Upper lobe of left lung (tissue), 6 donors: ENCODE data around the gene TMC6. TPM values are rescaled to one million over a fixed set of nuclear protein-coding genes. Genes with fewer than 3 reads are reported as not detected.

Experiments
- ATAC-seq, 2 donors: fragments of 200-7000 bp; cut with Tn5 transposase; one replicate each; pipeline ENCODE4 v1.9.1; 2022; ENCODE audit warnings: mild to moderate bottlenecking in 2 of 2, moderate library complexity in 2 of 2; ENCODE audit not compliant: low FRiP score in 2 of 2
- DNase-seq, 2 donors: peaks; one replicate each; pipeline ENCODE4 v3.0.0-alpha.2; 2019 to 2020
- H3K27ac ChIP-seq, 4 donors: fragments of 200-600 bp; sonication (generic); one replicate each; pipeline ENCODE4 v1.5.1; 2016 to 2019
- H3K27me3 ChIP-seq, 4 donors: fragments of 200-600 bp; sonication (generic); one replicate each; pipeline ENCODE4 v1.5.1; 2017 to 2019
- H3K36me3 ChIP-seq, 4 donors: fragments of 200-600 bp; sonication (generic); one replicate each; pipeline ENCODE4 v1.5.1; 2016 to 2019
- H3K4me1 ChIP-seq, 4 donors: fragments of 200-600 bp; sonication (generic); one replicate each; pipeline ENCODE4 v1.5.1; 2018 to 2019
- H3K4me3 ChIP-seq, 4 donors: fragments of 200-600 bp; sonication (generic); one replicate each; pipeline ENCODE4 v1.5.1; 2017 to 2019; ENCODE audit warnings: mild to moderate bottlenecking in 2 of 4, moderate library complexity in 1 of 4
- H3K9me3 ChIP-seq, 4 donors: fragments of 200-600 bp; sonication (generic); one replicate each; pipeline ENCODE4 v1.5.1; 2018 to 2019
- EP300 ChIP-seq, 4 donors: sonication (generic); formaldehyde crosslinking; IDR thresholded peaks; one replicate each; pipeline ENCODE4 v1.5.1; 2017; ENCODE audit warnings: antibody characterized with exemption in 4 of 4, control low read depth in 2 of 4
- POLR2A ChIP-seq, 4 donors: fragments of 450-650 bp; IDR thresholded peaks; one replicate each; pipeline ENCODE4 v1.5.1; 2016 to 2017; ENCODE audit warnings: antibody characterized with exemption in 4 of 4, mild to moderate bottlenecking in 2 of 4
- POLR2AphosphoS5 ChIP-seq, 2 donors: sonication (generic); formaldehyde crosslinking; IDR thresholded peaks; one replicate each; pipeline ENCODE4 v1.5.1; 2017; ENCODE audit warnings: antibody characterized with exemption in 2 of 2
- WGBS, 2 donors: methylation state at CpG; one replicate each; pipeline ENCODE4 v1.1.5; 2017 to 2018; 5-methylcytosine and 5-hydroxymethylcytosine counted together
- total RNA-seq, 6 donors: library from RNA; depleted of rRNA in 4 of 6; stranded (reverse); fragments of >200 nt in 4 of 6; gene quantifications; one replicate each; pipeline versions ENCODE4 v1.1.0 to v1.2.1, GENCODE V29; 2016 to 2021
- TF ChIP-seq, protein P1 (sequence below), 6 experiments: fragments of 450-650 bp in 4 of 6; fragments of 200-600 bp in 2 of 6; sonication (generic) in 2 of 6; IDR thresholded peaks; one replicate each; pipeline ENCODE4 v1.5.1; 2016 to 2019; ENCODE audit warnings: antibody characterized with exemption in 6 of 6
- donor health status: DM: no; HTN: no; CAD: no; lungs with moderate emphysema.
- donor health status: DM: no; HTN: yes; CAD: no; lungs with severe emphysema.

The TMC6 gene, protein sequence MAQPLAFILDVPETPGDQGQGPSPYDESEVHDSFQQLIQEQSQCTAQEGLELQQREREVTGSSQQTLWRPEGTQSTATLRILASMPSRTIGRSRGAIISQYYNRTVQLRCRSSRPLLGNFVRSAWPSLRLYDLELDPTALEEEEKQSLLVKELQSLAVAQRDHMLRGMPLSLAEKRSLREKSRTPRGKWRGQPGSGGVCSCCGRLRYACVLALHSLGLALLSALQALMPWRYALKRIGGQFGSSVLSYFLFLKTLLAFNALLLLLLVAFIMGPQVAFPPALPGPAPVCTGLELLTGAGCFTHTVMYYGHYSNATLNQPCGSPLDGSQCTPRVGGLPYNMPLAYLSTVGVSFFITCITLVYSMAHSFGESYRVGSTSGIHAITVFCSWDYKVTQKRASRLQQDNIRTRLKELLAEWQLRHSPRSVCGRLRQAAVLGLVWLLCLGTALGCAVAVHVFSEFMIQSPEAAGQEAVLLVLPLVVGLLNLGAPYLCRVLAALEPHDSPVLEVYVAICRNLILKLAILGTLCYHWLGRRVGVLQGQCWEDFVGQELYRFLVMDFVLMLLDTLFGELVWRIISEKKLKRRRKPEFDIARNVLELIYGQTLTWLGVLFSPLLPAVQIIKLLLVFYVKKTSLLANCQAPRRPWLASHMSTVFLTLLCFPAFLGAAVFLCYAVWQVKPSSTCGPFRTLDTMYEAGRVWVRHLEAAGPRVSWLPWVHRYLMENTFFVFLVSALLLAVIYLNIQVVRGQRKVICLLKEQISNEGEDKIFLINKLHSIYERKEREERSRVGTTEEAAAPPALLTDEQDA
- 100 to 1,000 TPM in 5 of 6 donors, 10 to 100 TPM in 1; 51.4 to 216 (median 195) TPM for total RNA-seq

DNA sequence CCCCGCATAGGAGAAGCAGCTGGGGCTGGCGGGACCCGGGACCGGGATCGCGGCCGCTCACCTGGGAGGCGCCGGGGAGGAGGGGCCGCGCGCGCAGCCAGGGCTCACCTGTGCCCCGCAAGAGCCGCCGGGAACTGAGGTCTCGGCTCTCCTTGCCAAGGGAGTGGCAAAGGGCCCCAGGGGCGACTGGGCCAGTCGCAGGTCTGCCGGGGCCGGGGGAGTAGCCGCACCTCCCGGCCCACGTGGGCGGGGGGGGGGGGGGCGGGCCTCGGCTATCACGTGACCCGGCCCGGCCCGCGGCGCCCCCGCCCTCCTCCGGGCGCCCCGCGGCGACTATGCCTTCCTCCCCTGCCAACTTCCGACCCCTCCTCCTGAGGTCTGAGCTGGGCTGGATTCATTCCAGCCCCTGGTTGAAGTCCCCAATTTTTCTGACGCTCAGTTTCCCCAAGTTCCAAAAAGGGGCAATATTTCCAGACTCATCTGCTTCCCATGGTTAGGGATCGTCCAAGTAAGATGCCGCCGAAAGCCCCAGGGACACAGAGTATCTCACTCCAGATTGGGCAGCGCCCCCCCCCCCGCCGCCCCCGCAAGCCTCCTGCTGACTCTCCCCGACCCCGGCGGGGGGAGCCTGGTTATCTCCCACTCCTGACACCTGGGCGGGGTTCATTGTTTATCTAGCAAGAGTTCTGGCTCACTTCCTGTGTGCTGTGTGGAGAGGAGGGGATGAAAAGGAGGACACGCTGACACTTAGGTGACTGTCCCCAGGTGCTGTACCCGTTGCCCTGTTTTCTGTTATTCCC, at the start of gene TMC6:
Gene TMC6 (minus strand): TSS at position 205 of the 800 bp plus-strand sequence. CDS start 1,923 bp downstream, outside the sequence.
- H3K9me3 ChIP-seq, result no peaks in the 10 kb centered on the region
- H3K4me1 ChIP-seq, result peaks cover 67 to 91% (median 85%) of the 10 kb centered on the region in 4 donors
- ATAC-seq (peak; percentile 1 to 61), DNase-seq (peak; percentile 90 to 92)
- H3K27ac ChIP-seq, result peak within 1 kb of the TSS; percentile 88 to 96 (median 90)
- peak within 1 kb of the TSS; percentile 78 to 89 (median 83) for H3K4me3 ChIP-seq
- H3K36me3 ChIP-seq, result peaks cover 11 to 24% (median 21%) of the 10 kb centered on the region in 4 donors
- peak in 3 of 4 donors; percentile 12 to 87 (median 85) for TF ChIP-seq POLR2A (IDR thresholded peaks at IDR 0.05)
- peak; percentile 65 to 72 for TF ChIP-seq POLR2AphosphoS5 (IDR thresholded peaks at IDR 0.05)
- TF ChIP-seq, protein P1, sequence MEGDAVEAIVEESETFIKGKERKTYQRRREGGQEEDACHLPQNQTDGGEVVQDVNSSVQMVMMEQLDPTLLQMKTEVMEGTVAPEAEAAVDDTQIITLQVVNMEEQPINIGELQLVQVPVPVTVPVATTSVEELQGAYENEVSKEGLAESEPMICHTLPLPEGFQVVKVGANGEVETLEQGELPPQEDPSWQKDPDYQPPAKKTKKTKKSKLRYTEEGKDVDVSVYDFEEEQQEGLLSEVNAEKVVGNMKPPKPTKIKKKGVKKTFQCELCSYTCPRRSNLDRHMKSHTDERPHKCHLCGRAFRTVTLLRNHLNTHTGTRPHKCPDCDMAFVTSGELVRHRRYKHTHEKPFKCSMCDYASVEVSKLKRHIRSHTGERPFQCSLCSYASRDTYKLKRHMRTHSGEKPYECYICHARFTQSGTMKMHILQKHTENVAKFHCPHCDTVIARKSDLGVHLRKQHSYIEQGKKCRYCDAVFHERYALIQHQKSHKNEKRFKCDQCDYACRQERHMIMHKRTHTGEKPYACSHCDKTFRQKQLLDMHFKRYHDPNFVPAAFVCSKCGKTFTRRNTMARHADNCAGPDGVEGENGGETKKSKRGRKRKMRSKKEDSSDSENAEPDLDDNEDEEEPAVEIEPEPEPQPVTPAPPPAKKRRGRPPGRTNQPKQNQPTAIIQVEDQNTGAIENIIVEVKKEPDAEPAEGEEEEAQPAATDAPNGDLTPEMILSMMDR (IDR thresholded peaks at IDR 0.05), result peak in 1 of 6 experiments; percentile 8
- TF ChIP-seq EP300 (IDR thresholded peaks at IDR 0.05), result no peak
- no peaks in the 10 kb centered on the region for H3K27me3 ChIP-seq
- WGBS, 2 donors, result 0 to 7% methylated on average over 10 to 35 of the region's 54 CpGs

DNA sequence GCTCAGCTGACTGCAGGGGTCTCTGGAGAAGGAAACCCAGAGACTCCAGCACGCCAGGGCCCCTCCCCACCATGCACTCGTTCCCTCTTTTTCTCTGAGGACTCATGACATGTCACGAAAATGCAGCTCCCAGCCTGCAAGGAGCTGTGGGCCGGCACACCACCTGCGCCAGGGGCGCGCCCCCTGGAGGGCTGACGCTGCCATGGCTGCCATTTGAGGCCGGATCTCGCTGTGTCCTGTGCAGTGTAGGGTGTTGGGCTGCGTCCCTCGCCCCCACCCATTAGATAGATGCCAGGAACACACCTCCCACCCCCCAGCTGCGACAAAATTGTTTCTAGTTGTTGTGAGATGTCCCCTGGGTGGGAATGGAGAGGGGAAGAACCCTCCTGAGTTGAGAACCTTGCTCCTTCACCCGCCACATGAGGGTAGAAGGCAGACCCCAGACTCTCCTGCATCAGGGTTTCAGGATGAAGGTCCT, 48.0 kb upstream of the TMC6 start:
- Histone ChIP-seq H3K36me3 (peaks cover 0 to 18% (median 9%) of the 10 kb centered on the region in 4 donors), H3K4me1 (peaks cover 67 to 81% (median 77%) of the 10 kb centered on the region in 4 donors), H3K27me3 (no peaks in the 10 kb centered on the region), H3K9me3 (no peaks in the 10 kb centered on the region), H3K27ac (peak overlapping the region in 3 of 4 donors; percentile 91 to 95 (median 94)), H3K4me3 (no peak overlapping the region)
- 15 to 40% methylated on average over 3 to 13 of the region's 14 CpGs for WGBS, 2 donors
- DNase-seq (peak; percentile 90 to 96), ATAC-seq (peak; percentile 51 to 66)
- TF ChIP-seq, protein P1 (IDR thresholded peaks at IDR 0.05), result peak; percentile 90 to 95 (median 92)
- no peak for TF ChIP-seq POLR2A (IDR thresholded peaks at IDR 0.05)
- TF ChIP-seq POLR2AphosphoS5 (IDR thresholded peaks at IDR 0.05), result no peak

DNA sequence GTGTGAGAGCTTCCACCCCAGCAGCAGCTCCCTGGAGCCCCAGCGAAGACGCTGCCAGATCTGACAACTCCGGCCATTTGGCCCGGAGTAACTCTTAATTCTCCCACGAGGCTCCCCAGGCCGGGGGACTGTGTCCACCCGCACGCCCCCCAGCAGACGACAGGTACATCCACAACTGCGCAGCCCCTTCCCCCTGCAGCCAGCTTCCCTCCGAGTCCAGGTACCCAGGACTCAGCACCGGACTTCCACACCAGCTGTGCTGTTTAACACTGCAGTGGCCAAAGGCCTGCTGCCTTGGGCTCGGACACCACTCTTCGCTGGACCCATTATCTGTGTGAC, 47.1 kb upstream of the TMC6 start:
- peak overlapping the region; percentile 83 to 95 (median 92) for H3K27ac ChIP-seq
- H3K4me1 ChIP-seq, result peaks cover 74 to 87% (median 83%) of the 10 kb centered on the region in 4 donors
- H3K27me3 ChIP-seq, result no peaks in the 10 kb centered on the region
- H3K36me3 ChIP-seq, result peaks cover 0 to 28% (median 14%) of the 10 kb centered on the region in 4 donors
- H3K9me3 ChIP-seq, result no peaks in the 10 kb centered on the region
- DNase-seq (no peak), ATAC-seq (no peak)
- H3K4me3 ChIP-seq, result peak overlapping the region in 2 of 4 donors; percentile 1 to 9
- WGBS, 2 donors, result 81 to 90% methylated on average over 14 of the region's 14 CpGs
- TF ChIP-seq EP300 (IDR thresholded peaks at IDR 0.05) (no peak), POLR2A (IDR thresholded peaks at IDR 0.05) (no peak), POLR2AphosphoS5 (IDR thresholded peaks at IDR 0.05) (no peak)
- TF ChIP-seq, protein P1 (IDR thresholded peaks at IDR 0.05), result no peak

DNA sequence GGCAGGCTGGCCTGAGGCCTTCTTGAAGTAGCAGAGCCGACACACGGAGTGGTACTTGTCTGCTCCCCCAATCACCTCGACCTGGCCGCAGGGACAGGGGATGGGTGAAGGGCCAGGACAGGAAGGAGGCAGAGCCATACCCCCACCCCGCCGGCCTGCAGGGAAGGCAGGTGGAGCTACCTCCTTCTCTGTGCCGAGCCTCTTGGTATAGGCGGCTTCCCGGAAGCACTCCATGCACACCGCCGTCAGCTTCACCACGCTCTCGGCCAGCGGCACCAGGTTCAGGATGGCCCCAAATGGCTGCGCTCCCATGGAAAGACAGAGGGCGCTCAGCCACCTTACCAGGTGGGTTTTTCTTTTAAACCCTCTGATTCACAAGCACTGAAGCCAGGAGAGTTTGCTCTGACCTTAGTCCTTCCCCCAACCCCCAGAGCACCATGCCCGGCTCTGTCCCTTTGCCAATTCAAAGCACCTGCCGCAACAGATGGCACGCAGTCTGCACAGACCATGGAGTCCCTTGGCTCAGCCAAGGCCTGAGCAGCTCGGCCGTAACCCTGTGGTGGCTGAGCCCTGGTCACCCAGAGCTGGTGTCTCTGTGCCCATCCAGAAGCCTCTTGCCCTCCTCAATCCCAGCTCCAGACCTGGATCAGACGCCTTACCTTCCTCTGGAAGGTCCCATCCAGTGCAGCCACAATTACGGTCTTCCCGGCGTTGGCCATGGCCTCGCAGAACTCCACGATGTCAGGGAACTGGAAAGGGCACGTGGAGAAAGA, 46.5 kb upstream of the TMC6 start:
- ATAC-seq, result peak; percentile 2 to 70
- Histone ChIP-seq H3K27me3 (no peaks in the 10 kb centered on the region), H3K9me3 (no peaks in the 10 kb centered on the region), H3K4me3 (peak overlapping the region in 3 of 4 donors; percentile 1 to 9 (median 3)), H3K36me3 (peaks cover 0 to 31% (median 14%) of the 10 kb centered on the region in 4 donors), H3K27ac (peak overlapping the region; percentile 83 to 95 (median 92)), H3K4me1 (peaks cover 75 to 87% (median 83%) of the 10 kb centered on the region in 4 donors)
- TF ChIP-seq EP300 (IDR thresholded peaks at IDR 0.05) (no peak), POLR2A (IDR thresholded peaks at IDR 0.05) (peak in 2 of 4 donors; percentile 1 to 51), POLR2AphosphoS5 (IDR thresholded peaks at IDR 0.05) (no peak)
- TF ChIP-seq, protein P1 (IDR thresholded peaks at IDR 0.05), result peak in 1 of 6 experiments; percentile 6
- WGBS, 2 donors, result 47 to 86% methylated on average over 20 to 28 of the region's 28 CpGs
- DNase-seq, result peak in 1 of 2 donors; percentile 80
